GM12873 (cell line): ENCODE measurements around the gene MARK2.

Source experiments
- TF ChIP-seq, protein P1 (sequence below): IDR thresholded peaks from 2 replicates; pipeline ENCODE4 v1.5.1; 2012; ENCODE audit warnings: low read depth, mild to moderate bottlenecking, moderate library complexity, low read length, control low read depth; ENCODE audit not compliant: insufficient read depth; ENCODE audit errors: missing control alignments

The MARK2 gene

DNA sequence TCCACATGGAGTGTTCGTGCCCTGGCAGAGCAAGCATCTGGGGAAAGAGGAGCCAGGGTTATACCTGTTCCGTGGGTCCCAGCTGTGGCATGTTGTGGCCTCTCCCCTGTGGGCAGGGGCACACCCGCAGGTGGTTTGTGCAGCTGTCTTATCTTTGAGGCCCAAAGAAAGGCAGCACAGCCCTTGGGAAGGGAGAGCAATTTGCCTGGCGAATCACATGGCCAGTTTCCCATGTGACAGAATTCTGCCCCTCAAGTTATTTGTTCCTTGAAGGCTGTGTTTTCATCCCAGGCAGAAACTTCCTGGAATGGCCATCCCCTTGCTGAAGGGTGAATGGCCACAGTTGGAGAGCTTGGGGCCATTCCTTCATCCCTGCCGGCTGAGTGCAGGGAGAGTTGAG lies 119.1 kb downstream of the MARK2 start:
- TF ChIP-seq, protein P1, sequence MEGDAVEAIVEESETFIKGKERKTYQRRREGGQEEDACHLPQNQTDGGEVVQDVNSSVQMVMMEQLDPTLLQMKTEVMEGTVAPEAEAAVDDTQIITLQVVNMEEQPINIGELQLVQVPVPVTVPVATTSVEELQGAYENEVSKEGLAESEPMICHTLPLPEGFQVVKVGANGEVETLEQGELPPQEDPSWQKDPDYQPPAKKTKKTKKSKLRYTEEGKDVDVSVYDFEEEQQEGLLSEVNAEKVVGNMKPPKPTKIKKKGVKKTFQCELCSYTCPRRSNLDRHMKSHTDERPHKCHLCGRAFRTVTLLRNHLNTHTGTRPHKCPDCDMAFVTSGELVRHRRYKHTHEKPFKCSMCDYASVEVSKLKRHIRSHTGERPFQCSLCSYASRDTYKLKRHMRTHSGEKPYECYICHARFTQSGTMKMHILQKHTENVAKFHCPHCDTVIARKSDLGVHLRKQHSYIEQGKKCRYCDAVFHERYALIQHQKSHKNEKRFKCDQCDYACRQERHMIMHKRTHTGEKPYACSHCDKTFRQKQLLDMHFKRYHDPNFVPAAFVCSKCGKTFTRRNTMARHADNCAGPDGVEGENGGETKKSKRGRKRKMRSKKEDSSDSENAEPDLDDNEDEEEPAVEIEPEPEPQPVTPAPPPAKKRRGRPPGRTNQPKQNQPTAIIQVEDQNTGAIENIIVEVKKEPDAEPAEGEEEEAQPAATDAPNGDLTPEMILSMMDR = no peak
